IMR-90 (cell line): ENCODE measurements around the gene ENTPD1. TPM values are rescaled to one million over a fixed set of nuclear protein-coding genes. Genes with fewer than 3 reads are reported as not detected.

Experiments
- ATAC-seq: fragments of 200-7000 bp; cut with Tn5 transposase; 2 replicates; pipeline ENCODE4 v1.9.1; 2020; ENCODE audit warnings: low read depth, mild to moderate bottlenecking, moderate library complexity
- BruUV-seq: library from RNA; stranded (reverse); fragments of 400-500 nt; replicated peaks from 2 replicates; lab custom pipeline; 2021; lab: Mats Ljungman, UMichigan
- CTCF ChIA-PET: fragments of 300-600 bp; formaldehyde crosslinking; extraction: SDS; loops from one replicate; lab custom pipeline; 2021; ENCODE audit warnings: antibody characterized with exemption; lab: Yijun Ruan, JAX
- POLR2A ChIA-PET: fragments of 300-600 bp; sonication (Branson Sonifier 250); formaldehyde crosslinking; loops from one replicate; lab custom pipeline; 2022; ENCODE audit warnings: antibody characterized with exemption; ENCODE audit not compliant: unreplicated experiment; lab: Charles Lee
- DNase-seq: peaks from one replicate; pipeline ENCODE4 v3.0.0; 2013
- H2AFZ ChIP-seq: replicated peaks from 2 replicates; pipeline ENCODE3; 2013; ENCODE audit warnings: low read length, mild to moderate bottlenecking; ENCODE audit not compliant: poor library complexity
- H2AK5ac ChIP-seq: 2 replicates; pipeline ENCODE4 v1.6.1; 2013; ENCODE audit warnings: low read depth, low read length, inconsistent platforms
- H2AK9ac ChIP-seq: replicated peaks from 2 replicates; pipeline ENCODE3; 2013; ENCODE audit warnings: mild to moderate bottlenecking, low read depth, low read length, moderate library complexity; ENCODE audit not compliant: poor library complexity
- H2BK120ac ChIP-seq: 2 replicates; pipeline ENCODE4 v1.6.1; 2013; ENCODE audit warnings: low read depth, low read length, inconsistent platforms
- H2BK15ac ChIP-seq: 3 replicates; pipeline ENCODE4 v1.6.1; 2013; ENCODE audit warnings: low read depth, low read length, inconsistent platforms
- H2BK20ac ChIP-seq: 2 replicates; pipeline ENCODE4 v1.6.1; 2013; ENCODE audit warnings: low read depth, mild to moderate bottlenecking, inconsistent platforms, low read length, moderate library complexity
- H2BK5ac ChIP-seq: 2 replicates; pipeline ENCODE4 v1.6.1; 2013; ENCODE audit warnings: mild to moderate bottlenecking, low read depth, low read length, inconsistent platforms; ENCODE audit not compliant: poor library complexity, severe bottlenecking
- H3K14ac ChIP-seq: replicated peaks from 2 replicates; pipeline ENCODE4 v1.6.1; 2013; ENCODE audit warnings: low read depth, low read length, inconsistent platforms
- H3K18ac ChIP-seq: 2 replicates; pipeline ENCODE4 v1.6.1; 2013; ENCODE audit warnings: low read depth, low read length, control low read depth
- H3K23ac ChIP-seq: 2 replicates; pipeline ENCODE4 v1.6.1; 2013; ENCODE audit warnings: low read depth, low read length, inconsistent platforms
- H3K27ac ChIP-seq: 2 replicates; pipeline ENCODE4 v1.5.1; 2013; ENCODE audit warnings: mild to moderate bottlenecking, control low read depth, low read length; ENCODE audit not compliant: insufficient read depth
- H3K27me3 ChIP-seq: 2 replicates; pipeline ENCODE4 v1.6.1; 2013; ENCODE audit warnings: low read length; ENCODE audit not compliant: control insufficient read depth, insufficient read depth
- H3K36me3 ChIP-seq: 2 replicates; pipeline ENCODE4 v1.6.1; 2013; ENCODE audit warnings: low read length, mixed read lengths; ENCODE audit not compliant: control insufficient read depth, insufficient read depth
- H3K4ac ChIP-seq: 2 replicates; pipeline ENCODE4 v1.6.1; 2013; ENCODE audit warnings: low read depth, low read length, inconsistent platforms
- H3K4me1 ChIP-seq: 2 replicates; pipeline ENCODE4 v1.6.1; 2013; ENCODE audit warnings: low read length, mixed read lengths; ENCODE audit not compliant: control insufficient read depth, insufficient read depth
- H3K4me2 ChIP-seq: 2 replicates; pipeline ENCODE4 v1.6.1; 2013; ENCODE audit warnings: low read depth, mild to moderate bottlenecking, control low read depth, low read length, moderate library complexity
- H3K4me3 ChIP-seq: 2 replicates; pipeline ENCODE4 v1.5.1; 2013; ENCODE audit warnings: low read depth, mild to moderate bottlenecking, control low read depth, low read length, moderate library complexity; ENCODE audit not compliant: insufficient read depth
- H3K56ac ChIP-seq: 2 replicates; pipeline ENCODE4 v1.6.1; 2013; ENCODE audit warnings: low read length, inconsistent platforms; ENCODE audit not compliant: insufficient read depth; ENCODE audit errors: extremely low read depth
- H3K79me1 ChIP-seq, 2 experiments: 2 replicates each; pipeline ENCODE4 v1.6.1; 2013; ENCODE audit warnings: low read length in 2 of 2, inconsistent platforms in 1 of 2, low read depth in 1 of 2
- H3K9ac ChIP-seq: 2 replicates; pipeline ENCODE4 v1.6.1; 2013; ENCODE audit warnings: low read depth, low read length, control low read depth
- H3K9me1 ChIP-seq: 2 replicates; pipeline ENCODE4 v1.6.1; 2013; ENCODE audit warnings: low read length, inconsistent platforms; ENCODE audit not compliant: insufficient read depth
- H3K9me3 ChIP-seq: 2 replicates; pipeline ENCODE4 v1.6.1; 2013; ENCODE audit warnings: low read length; ENCODE audit not compliant: control insufficient read depth, insufficient read depth
- H4K20me1 ChIP-seq: 2 replicates; pipeline ENCODE4 v1.6.1; 2013; ENCODE audit warnings: low read length, inconsistent platforms; ENCODE audit not compliant: insufficient read depth
- H4K5ac ChIP-seq: 2 replicates; pipeline ENCODE4 v1.6.1; 2013; ENCODE audit warnings: mild to moderate bottlenecking, low read depth, low read length, control low read depth
- H4K8ac ChIP-seq, 2 experiments: 2 replicates each; pipeline ENCODE4 v1.6.1; 2013; ENCODE audit warnings: low read depth in 2 of 2, low read length in 2 of 2, control low read depth in 1 of 2, inconsistent platforms in 1 of 2
- H4K91ac ChIP-seq: 2 replicates; pipeline ENCODE4 v1.6.1; 2013; ENCODE audit warnings: low read depth, low read length, inconsistent platforms; ENCODE audit not compliant: insufficient read depth
- BHLHE40 ChIP-seq: fragments of 150-350 bp; IDR thresholded peaks from 2 replicates; pipeline ENCODE4 v1.6.1; 2016; ENCODE audit warnings: mild to moderate bottlenecking, low read depth, low read length
- CHD1 ChIP-seq: IDR thresholded peaks from 2 replicates; pipeline ENCODE4 v1.6.1; 2012; ENCODE audit warnings: low read depth, low read length, improper control_type of control experiment
- CTCF ChIP-seq: conservative IDR thresholded peaks from 2 replicates; pipeline ENCODE4 v1.5.1; 2012; ENCODE audit warnings: mild to moderate bottlenecking, low read depth, low read length, improper control_type of control experiment
- ELK1 ChIP-seq: fragments of 150-350 bp; IDR thresholded peaks from 2 replicates; pipeline ENCODE4 v1.6.1; 2016; ENCODE audit warnings: low read depth, mild to moderate bottlenecking, low read length, moderate library complexity, borderline replicate concordance
- FOS ChIP-seq: fragments of 150-350 bp; IDR thresholded peaks from 2 replicates; pipeline ENCODE4 v1.6.1; 2016; ENCODE audit warnings: low read depth, low read length
- MAFK ChIP-seq: IDR thresholded peaks from 2 replicates; pipeline ENCODE4 v1.6.1; 2012; ENCODE audit warnings: low read depth, low read length, improper control_type of control experiment
- MAZ ChIP-seq: IDR thresholded peaks from 2 replicates; pipeline ENCODE4 v1.6.1; 2012; ENCODE audit warnings: low read depth, mild to moderate bottlenecking, low read length, improper control_type of control experiment, moderate library complexity, borderline replicate concordance
- MXI1 ChIP-seq: IDR thresholded peaks from 2 replicates; pipeline ENCODE4 v1.6.1; 2012; ENCODE audit warnings: low read depth, mild to moderate bottlenecking, low read length, moderate library complexity, borderline replicate concordance
- NFE2L2 ChIP-seq: fragments of 150-350 bp; IDR thresholded peaks from 2 replicates; pipeline ENCODE4 v1.6.1; 2016; ENCODE audit warnings: low read depth, mild to moderate bottlenecking, low read length
- POLR2A ChIP-seq: IDR thresholded peaks from 2 replicates; pipeline ENCODE4 v1.6.1; 2012; ENCODE audit warnings: mild to moderate bottlenecking, low read depth, low read length
- RAD21 ChIP-seq: IDR thresholded peaks from 2 replicates; pipeline ENCODE4 v1.6.1; 2012; ENCODE audit warnings: low read length, improper control_type of control experiment
- RCOR1 ChIP-seq: IDR thresholded peaks from 2 replicates; pipeline ENCODE4 v1.6.1; 2012; ENCODE audit warnings: mild to moderate bottlenecking, low read length, improper control_type of control experiment; ENCODE audit not compliant: insufficient replicate concordance
- RFX5 ChIP-seq: IDR thresholded peaks from 2 replicates; pipeline ENCODE4 v1.8.0; 2012; ENCODE audit warnings: low read depth, mild to moderate bottlenecking, low read length, moderate library complexity
- USF2 ChIP-seq: fragments of 150-350 bp; IDR thresholded peaks from 2 replicates; pipeline ENCODE4 v1.6.1; 2017; ENCODE audit warnings: mild to moderate bottlenecking, antibody characterized with exemption, low read length, low read depth
- WGBS, 2 experiments: methylation state at CpG; one replicate each; pipeline versions ENCODE4 v1.1.5 to v1.1.7; 2013; ENCODE audit warnings: missing lambda C conversion rate in 2 of 2; ENCODE audit not compliant: insufficient read length in 1 of 2; ENCODE audit errors: extremely low coverage in 2 of 2; 5-methylcytosine and 5-hydroxymethylcytosine counted together
- dilution Hi-C: fragments of 300-500 bp; cut with HindIII; formaldehyde crosslinking; loops from one replicate; pipeline ENCODE4 v1.14.3; 2018; ENCODE audit warnings: low sequenced_read_pairs; ENCODE audit not compliant: unreplicated experiment
- in situ Hi-C: fragments of 300-500 bp; cut with MboI; formaldehyde crosslinking; loops from 3 replicates; pipeline ENCODE4 v1.14.3; 2019; ENCODE audit warnings: low sequenced_read_pairs, inconsistent platforms, mixed read lengths
- intact Hi-C: fragments of 100-400 bp; cut with micrococcal nuclease; formaldehyde crosslinking; loops from 2 replicates; pipeline ENCODE4 v1.10.0; 2022
- polyA plus RNA-seq, 3 experiments: library from polyadenylated mRNA; depleted of rRNA; stranded (reverse); fragments of >200 nt; gene quantifications; 2 replicates each; pipeline ENCODE4 v1.2.3, GENCODE V29; 2012; ENCODE audit warnings: low replicate concordance in 1 of 3
- total RNA-seq: library from RNA; depleted of rRNA; stranded (reverse); fragments of >200 nt; gene quantifications from 2 replicates; pipeline ENCODE4 v1.2.3, GENCODE V29; 2012

ENTPD1 gene
- total and polyA plus RNA-seq, 2 of the 4 experiments (the other 2 are of a cell fraction), result under 0.01 TPM; not detected in 1

GRCh38 chr10:95821720-95822119 is 65.8 kb downstream of the ENTPD1 start:
- no CpG with 5 or more reads among the region's 1 CpG for WGBS, 2 experiments
- H3K9me3 ChIP-seq, result no peaks in the 10 kb centered on the region
- no peaks in the 10 kb centered on the region for H3K79me1 ChIP-seq
- no peak overlapping the region for H3K4ac ChIP-seq
- no peak overlapping the region for H2BK120ac ChIP-seq
- DNase-seq (no peak), ATAC-seq (no peak)
- H3K36me3 ChIP-seq, result no peaks in the 10 kb centered on the region
- no peak overlapping the region; a peak in 1 of 4 replicates for H4K8ac ChIP-seq
- no peaks in the 10 kb centered on the region for H3K27me3 ChIP-seq
- H3K4me3 ChIP-seq, result no peak overlapping the region
- H2AK5ac ChIP-seq, result no peak overlapping the region
- ChIA-PET POLR2A (no interaction called here), CTCF (interaction anchor here (3.7 kb wide), 1 partner anchor 128 kb away, joined by 18 read pairs; the partner anchor contains the start of gene TCTN3)
- no peak overlapping the region for H2AK9ac ChIP-seq
- dilution Hi-C loops, result no loop called here
- H3K18ac ChIP-seq, result no peak overlapping the region
- no peak overlapping the region for H4K5ac ChIP-seq
- in situ Hi-C loops, result no loop called here
- H3K9me1 ChIP-seq, result no peaks in the 10 kb centered on the region; the same call in 1 of the 2 replicates
- H3K14ac ChIP-seq, result no peak overlapping the region
- TF ChIP-seq FOS (no peak), MAZ (no peak), BHLHE40 (no peak), MXI1 (no peak), RCOR1 (no peak), CTCF (no peak), MAFK (no peak), ELK1 (no peak), RFX5 (no peak), POLR2A (no peak), USF2 (no peak), CHD1 (no peak), RAD21 (no peak), NFE2L2 (no peak)
- BruUV-seq, result no TSS peak
- intact Hi-C loops, result no loop called here
- H3K4me2 ChIP-seq, result no peak overlapping the region
- no peak overlapping the region for H4K91ac ChIP-seq
- no peak overlapping the region for H3K27ac ChIP-seq
- no peak overlapping the region for H2BK15ac ChIP-seq
- H2AFZ ChIP-seq, result no peak overlapping the region
- peaks cover 8% of the 10 kb centered on the region for H3K4me1 ChIP-seq
- no peaks in the 10 kb centered on the region for H4K20me1 ChIP-seq
- no peak overlapping the region for H3K23ac ChIP-seq
- H3K56ac ChIP-seq, result no peak overlapping the region
- H2BK5ac ChIP-seq, result no peak overlapping the region
- H2BK20ac ChIP-seq, result no peak overlapping the region
- H3K9ac ChIP-seq, result no peak overlapping the region
